Activated CD4-positive, alpha-beta T cell treated with anti-CD3 and anti-CD28 coated beads for 48 hours (primary cell): ENCODE measurements around the gene JMJD4.

Experiments used
- DNase-seq: peaks from one replicate; pipeline ENCODE4 v3.0.0-alpha.2; 2020

JMJD4 gene

GRCh38 chr1:227734856-227735538, at the start of gene JMJD4, which contains the start of gene SNAP47:
Gene JMJD4 (minus strand): TSS chr1:227735302. CDS start chr1:227735273, 29 bp downstream.
Gene SNAP47 (plus strand): TSS chr1:227735435. CDS start chr1:227747737, 12,302 bp downstream.
- peak; percentile 94 for DNase-seq

GRCh38 chr1:227782226-227782625, 47.1 kb upstream of the JMJD4 start:
- no peak for DNase-seq

GRCh38 chr1:227781314-227781930, 46.3 kb upstream of the JMJD4 start:
- no peak for DNase-seq

- DNase-seq, result no peak
These were observed 45.3 kb upstream of the JMJD4 start for GRCh38 chr1:227780101-227781044.

GRCh38 chr1:227779685-227780084, 44.6 kb upstream of the JMJD4 start:
- DNase-seq, result no peak

- no peak for DNase-seq
These were observed 43.9 kb upstream of the JMJD4 start for GRCh38 chr1:227779021-227779441.

GRCh38 chr1:227778401-227778947, 43.4 kb upstream of the JMJD4 start:
- DNase-seq, result no peak

- no peak for DNase-seq
These were observed 42.5 kb upstream of the JMJD4 start for GRCh38 chr1:227777646-227778045.

GRCh38 chr1:227777156-227777555, 42.1 kb upstream of the JMJD4 start:
- DNase-seq, result no peak

GRCh38 chr1:227776331-227776771, 41.2 kb upstream of the JMJD4 start:
- no peak for DNase-seq

- no peak for DNase-seq
These were observed 40.7 kb upstream of the JMJD4 start for GRCh38 chr1:227775841-227776240.

GRCh38 chr1:227774821-227775661, 39.9 kb upstream of the JMJD4 start:
- DNase-seq, result no peak

- DNase-seq, result no peak
These were observed 39.1 kb upstream of the JMJD4 start for GRCh38 chr1:227774051-227774731.

GRCh38 chr1:227773558-227773957, 38.5 kb upstream of the JMJD4 start:
- DNase-seq, result no peak

- no peak for DNase-seq
These were observed 36.7 kb upstream of the JMJD4 start for GRCh38 chr1:227771771-227772170.

GRCh38 chr1:227771326-227771725, 36.2 kb upstream of the JMJD4 start:
- no peak for DNase-seq

GRCh38 chr1:227770812-227771211, 35.7 kb upstream of the JMJD4 start:
- no peak for DNase-seq

- no peak for DNase-seq
These were observed 34.9 kb upstream of the JMJD4 start for GRCh38 chr1:227769936-227770494.

GRCh38 chr1:227769047-227769935, 34.2 kb upstream of the JMJD4 start:
- no peak for DNase-seq

GRCh38 chr1:227768640-227769039, 33.5 kb upstream of the JMJD4 start:
- no peak for DNase-seq
